GM12892 (cell line): ENCODE results near the gene TSPAN4.

Source experiments
- POLR2A ChIP-seq: IDR thresholded peaks from 2 replicates; pipeline ENCODE4 v1.6.1; 2011; ENCODE audit warnings: low read depth, low read length, control low read depth
- POLR2AphosphoS5 ChIP-seq: IDR thresholded peaks from 2 replicates; pipeline ENCODE4 v1.6.1; 2011; ENCODE audit warnings: low read depth, low read length, control low read depth
- TAF1 ChIP-seq: IDR thresholded peaks from 2 replicates; pipeline ENCODE4 v1.6.1; 2011; ENCODE audit warnings: low read depth, mild to moderate bottlenecking, control low read depth, low read length, borderline replicate concordance

DNA sequence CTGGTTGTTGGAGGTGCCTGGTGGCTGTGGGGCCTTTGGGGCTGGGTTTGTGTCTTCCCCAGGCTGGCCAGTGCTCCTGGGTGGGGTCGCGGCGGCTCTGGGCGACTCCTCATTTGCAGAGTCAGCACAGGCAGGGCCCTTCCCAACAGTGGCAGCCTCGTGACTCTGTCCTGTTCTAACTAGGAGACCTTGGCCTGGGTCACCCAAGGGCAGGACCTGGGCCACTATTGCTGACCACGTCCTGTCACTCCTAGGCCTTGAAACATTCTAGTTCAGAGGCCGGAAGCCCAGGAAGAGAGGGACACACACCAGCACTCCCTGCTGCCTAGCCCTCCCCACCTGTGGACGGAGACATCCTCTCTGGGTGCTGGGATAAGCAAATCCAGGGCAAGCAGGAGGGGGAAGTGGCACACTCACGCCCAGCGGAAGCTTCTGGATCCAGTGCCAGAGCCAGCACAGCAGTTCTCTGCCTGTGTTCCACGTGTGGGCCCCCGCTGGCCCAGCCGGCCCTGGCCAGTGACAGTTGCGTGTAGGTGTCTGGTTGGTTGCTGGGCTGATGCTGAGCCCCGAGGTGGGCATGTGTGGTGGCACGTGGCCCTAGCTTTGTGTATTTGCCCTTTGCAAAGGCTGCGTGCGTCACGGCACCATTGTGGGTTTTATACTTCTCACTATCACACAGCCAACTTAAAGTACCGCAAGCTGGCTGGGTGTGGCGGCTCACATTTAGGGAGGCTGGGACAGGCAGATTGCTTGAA lies 72.3 kb downstream of the TSPAN4 start:
- TF ChIP-seq POLR2AphosphoS5, result no peak
- TF ChIP-seq POLR2A, result no peak
- no peak for TF ChIP-seq TAF1
